Measurements from ENCODE around the gene HELB. TPM values are rescaled to one million over a fixed set of nuclear protein-coding genes. Genes with fewer than 3 reads are reported as not detected.

Gene HELB
- total and polyA plus RNA-seq, 4 donors, result 0.18 to 8.0 (median 2.9) TPM

GRCh38 chr12:66296176-66296683, 6.1 kb upstream of the HELB start (continued):
- TF ChIP-seq EGR1 (IDR thresholded peaks at IDR 0.05; ENCODE audit: low read depth in 2 of 2), result no peak
- TF ChIP-seq FOXA1 (IDR thresholded peaks at IDR 0.05), result no peak
- no peak for TF ChIP-seq ZBTB33 (IDR thresholded peaks at IDR 0.05)
- TF ChIP-seq MAX (IDR thresholded peaks at IDR 0.05), result no peak
- no peak for TF ChIP-seq HNF4G (IDR thresholded peaks at IDR 0.05)

- Histone ChIP-seq H3K4me3 (ENCODE audit: low read depth in 1 of 3, low read length in 3 of 3) (no peak overlapping the region), H3K36me3 (ENCODE audit: control insufficient read depth in 4 of 4, insufficient read depth in 3 of 4, low read depth in 1 of 4, low read length in 3 of 4) (no peaks in the 10 kb centered on the region), H3K27me3 (ENCODE audit: control insufficient read depth in 4 of 4, insufficient read depth in 4 of 4, low read length in 3 of 4) (no peaks in the 10 kb centered on the region), H3K27ac (ENCODE audit: low read depth in 1 of 2, low read length in 2 of 2) (no peak overlapping the region), H3K9ac (ENCODE audit: low read depth in 1 of 2, low read length in 2 of 2) (no peak overlapping the region), H3K9me3 (ENCODE audit: control insufficient read depth in 4 of 4, low read length in 3 of 4) (no peaks in the 10 kb centered on the region), H3K4me1 (ENCODE audit: control insufficient read depth in 4 of 4, insufficient read depth in 4 of 4, low read length in 3 of 4) (peaks cover 0 to 6% (median 3%) of the 10 kb centered on the region in 4 donors)
- no peak for DNase-seq (ENCODE audit: low spot score)
- TF ChIP-seq RXRA (IDR thresholded peaks at IDR 0.05) (no peak), EGR1 (IDR thresholded peaks at IDR 0.05; ENCODE audit: low read depth in 2 of 2) (no peak), FOXA1 (IDR thresholded peaks at IDR 0.05) (no peak), ZBTB33 (IDR thresholded peaks at IDR 0.05) (no peak), ATF3 (IDR thresholded peaks at IDR 0.05) (no peak), REST (IDR thresholded peaks at IDR 0.05) (no peak), HNF4G (IDR thresholded peaks at IDR 0.05) (no peak)
- WGBS, result 68% methylated on average over 4 of the region's 4 CpGs
Observed at GRCh38 chr12:66297080-66297479, 5.2 kb upstream of the HELB start.

- Histone ChIP-seq H3K4me3 (ENCODE audit: low read depth in 1 of 3, low read length in 3 of 3) (no peak overlapping the region), H3K9me3 (ENCODE audit: control insufficient read depth in 4 of 4, low read length in 3 of 4) (no peaks in the 10 kb centered on the region), H3K4me1 (ENCODE audit: control insufficient read depth in 4 of 4, insufficient read depth in 4 of 4, low read length in 3 of 4) (peaks cover 0 to 6% (median 3%) of the 10 kb centered on the region in 4 donors), H3K27me3 (ENCODE audit: control insufficient read depth in 4 of 4, insufficient read depth in 4 of 4, low read length in 3 of 4) (no peaks in the 10 kb centered on the region), H3K36me3 (ENCODE audit: control insufficient read depth in 4 of 4, insufficient read depth in 3 of 4, low read depth in 1 of 4, low read length in 3 of 4) (no peaks in the 10 kb centered on the region), H3K9ac (ENCODE audit: low read depth in 1 of 2, low read length in 2 of 2) (no peak overlapping the region), H3K27ac (ENCODE audit: low read depth in 1 of 2, low read length in 2 of 2) (no peak overlapping the region)
- WGBS, result 82% methylated on average over 3 of the region's 3 CpGs
- DNase-seq (ENCODE audit: low spot score), result no peak
- TF ChIP-seq RXRA (IDR thresholded peaks at IDR 0.05) (no peak), NR2F2 (IDR thresholded peaks at IDR 0.05) (no peak), ZBTB33 (IDR thresholded peaks at IDR 0.05) (no peak), HNF4A (conservative IDR thresholded peaks at IDR 0.05) (no peak), FOXA1 (IDR thresholded peaks at IDR 0.05) (no peak), SP1 (IDR thresholded peaks at IDR 0.05) (no peak), FOXA2 (IDR thresholded peaks at IDR 0.05) (no peak)
Observed at GRCh38 chr12:66297923-66298322, 4.4 kb upstream of the HELB start.
